ENCODE results near the gene ZIC4.

The ZIC4 gene

DNA sequence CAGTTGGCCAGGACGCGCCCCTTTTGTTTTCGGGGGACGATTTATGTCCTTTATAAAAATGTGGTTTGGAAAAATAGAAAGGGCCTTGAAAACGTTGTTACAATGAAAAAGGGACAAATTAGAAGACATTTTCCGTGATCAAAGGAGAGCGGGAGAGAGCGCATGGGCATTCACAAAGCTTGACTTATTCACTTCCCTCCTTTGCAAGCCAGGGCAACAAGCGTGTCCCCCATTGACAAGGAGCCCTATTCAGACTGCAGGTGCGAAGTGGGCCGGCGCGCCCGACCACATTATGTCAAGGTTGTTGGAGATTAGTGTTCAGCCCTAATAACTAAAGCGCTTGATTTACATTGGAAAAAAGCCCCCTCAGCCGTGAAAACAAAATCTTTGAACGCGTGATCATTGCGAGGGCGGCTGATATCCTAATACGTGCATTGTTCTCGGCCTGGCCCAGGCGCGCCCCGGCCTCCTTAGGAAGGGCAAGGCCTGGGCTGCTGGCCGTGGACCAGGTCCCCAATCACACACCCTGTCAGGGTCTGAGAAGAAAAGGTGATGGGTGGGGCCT, 25.9 kb downstream of the ZIC4 start:
- TF ChIP-seq ZFX (IDR thresholded peaks at IDR 0.05) (no peak), CTCF (conservative IDR thresholded peaks at IDR 0.05) (no peak)
- no peak overlapping the region for H3K27ac ChIP-seq

DNA sequence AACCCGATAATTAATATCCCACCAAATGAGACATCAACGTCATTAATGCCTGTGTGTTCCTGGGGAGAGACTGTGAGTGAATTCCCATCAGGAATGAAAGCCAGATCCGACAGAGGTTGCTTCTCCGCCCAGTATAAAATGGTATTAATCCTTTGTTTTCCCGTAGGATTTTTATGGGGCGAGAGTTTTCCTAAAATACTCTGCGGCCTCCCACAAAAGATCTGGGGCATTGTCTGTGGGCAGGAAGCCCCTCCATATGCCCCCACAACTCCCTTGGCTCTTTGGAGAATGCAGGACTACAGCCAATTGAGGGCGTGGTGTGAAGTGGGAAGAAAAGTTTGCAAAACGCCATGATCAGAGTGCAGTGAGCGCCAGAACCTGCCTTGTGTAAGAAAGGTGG, 26.7 kb downstream of the ZIC4 start:
- H3K27ac ChIP-seq, result no peak overlapping the region
- TF ChIP-seq ZFX (IDR thresholded peaks at IDR 0.05) (no peak), CTCF (conservative IDR thresholded peaks at IDR 0.05) (no peak)

DNA sequence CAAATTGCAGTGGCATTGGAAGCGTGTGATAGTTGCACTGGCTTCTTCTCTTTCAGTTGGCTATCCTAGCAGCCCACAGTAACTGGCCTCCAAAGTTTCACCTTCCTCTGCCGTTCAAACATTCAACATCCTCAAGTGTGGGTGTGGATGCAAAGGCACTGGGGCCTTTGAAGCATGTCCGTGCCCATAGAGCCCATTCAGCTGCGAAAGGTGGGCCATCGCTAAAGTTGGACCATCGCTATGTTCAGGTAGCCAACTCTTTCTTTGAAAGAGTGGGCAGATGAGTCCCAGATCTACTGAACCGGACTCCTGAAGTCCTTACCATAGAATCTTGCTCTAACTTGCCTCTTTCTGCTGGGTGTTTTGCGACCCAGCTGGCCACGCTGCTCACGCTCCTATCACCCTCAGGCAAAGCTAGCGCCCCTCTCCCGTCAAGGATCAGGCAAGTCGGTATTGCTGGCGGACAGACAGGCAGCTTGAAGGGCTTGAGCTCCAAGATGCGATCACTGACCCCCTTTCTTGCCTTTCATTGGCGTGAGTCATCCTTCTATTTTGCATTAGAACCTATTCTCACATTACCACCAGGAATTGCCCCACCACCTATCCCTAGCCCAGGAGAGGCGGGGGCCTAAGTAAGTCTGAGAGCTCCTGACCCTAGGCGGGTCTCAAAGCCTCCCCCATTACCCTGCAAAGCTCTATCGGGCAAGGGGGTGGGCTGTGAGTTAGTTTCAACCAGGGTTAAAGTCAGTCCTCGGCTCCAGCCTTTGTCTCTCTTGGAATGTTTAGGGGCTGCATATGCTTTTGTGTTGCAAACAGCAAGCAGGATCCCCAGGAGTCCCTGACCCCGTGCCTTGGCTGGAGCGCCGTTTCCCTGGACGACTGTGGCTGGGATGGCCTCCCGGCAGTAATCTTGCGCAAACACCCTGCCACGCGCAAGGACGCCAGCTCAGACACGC, 28.7 kb downstream of the ZIC4 start:
- TF ChIP-seq CTCF (conservative IDR thresholded peaks at IDR 0.05) (no peak), ZFX (IDR thresholded peaks at IDR 0.05) (no peak)
- no peak overlapping the region for H3K27ac ChIP-seq

GRCh38 chr3:147373301-147373700, 33.0 kb downstream of the ZIC4 start:
- TF ChIP-seq CTCF (conservative IDR thresholded peaks at IDR 0.05), result no peak
- TF ChIP-seq ZFX (IDR thresholded peaks at IDR 0.05), result no peak
- no peak overlapping the region for H3K27ac ChIP-seq

- no peak for TF ChIP-seq ZFX (IDR thresholded peaks at IDR 0.05)
- H3K27ac ChIP-seq, result no peak overlapping the region
These were observed 33.8 kb downstream of the ZIC4 start for GRCh38 chr3:147372525-147373027.

GRCh38 chr3:147371771-147372340, 34.5 kb downstream of the ZIC4 start:
- TF ChIP-seq ZFX (IDR thresholded peaks at IDR 0.05), result no peak
- TF ChIP-seq CTCF (conservative IDR thresholded peaks at IDR 0.05), result no peak

GRCh38 chr3:147371140-147371539, 35.2 kb downstream of the ZIC4 start:
- no peak overlapping the region for H3K27ac ChIP-seq
- TF ChIP-seq CTCF (conservative IDR thresholded peaks at IDR 0.05) (no peak), ZFX (IDR thresholded peaks at IDR 0.05) (no peak)

More at GRCh38 chr3:147371771-147372340, 34.5 kb downstream of the ZIC4 start:
- H3K27ac ChIP-seq, result no peak overlapping the region
